Posterior cingulate gyrus (tissue), 11 donors: ENCODE data around the gene CTH.
"Not testable (repeated sequence)": the region's sequence is repeated elsewhere in the genome, so short reads cannot be mapped to it uniquely, and the experiment has no call there.

Experiments
- DNase-seq, 10 donors: peaks; one replicate each; pipeline versions ENCODE4 v3.0.0 to v3.0.0-alpha.2; 2020 to 2021; ENCODE audit warnings: mixed read lengths in 3 of 10
- intact Hi-C: fragments of 100-400 bp; cut with DNase I; formaldehyde crosslinking; loops from one replicate; pipeline ENCODE4 v1.15.1; 2023

The CTH gene

GRCh38 chr1:70449049-70449448, 38.0 kb downstream of the CTH start:
- intact Hi-C loops: no loop called here
- no peak for DNase-seq

GRCh38 chr1:70452164-70452939, 41.3 kb downstream of the CTH start:
- DNase-seq, intact Hi-C loops: not testable (repeated sequence)

GRCh38 chr1:70455291-70455690, 44.2 kb downstream of the CTH start:
- no peak for DNase-seq
- intact Hi-C loops: no loop called here

- intact Hi-C loops: no loop called here
Measured at GRCh38 chr1:70458131-70458530, 47.1 kb downstream of the CTH start.

GRCh38 chr1:70459496-70460225, 48.6 kb downstream of the CTH start:
- no peak for DNase-seq
- intact Hi-C loops: no loop called here

More at GRCh38 chr1:70458131-70458530, 47.1 kb downstream of the CTH start:
- DNase-seq: peak in 2 of 10 donors; percentile 16 to 17

- DNase-seq, intact Hi-C loops: not testable (repeated sequence)
Measured at GRCh38 chr1:70460740-70461713, 50.0 kb downstream of the CTH start.

GRCh38 chr1:70462611-70463010, 51.5 kb downstream of the CTH start:
- DNase-seq: no peak
- intact Hi-C loops: no loop called here

GRCh38 chr1:70465911-70466310, 54.8 kb downstream of the CTH start:
- DNase-seq: no peak
- intact Hi-C loops: no loop called here

- intact Hi-C loops: no loop called here
- no peak for DNase-seq
Measured at GRCh38 chr1:70467531-70467930, 56.5 kb downstream of the CTH start.

GRCh38 chr1:70468180-70468579, 57.1 kb downstream of the CTH start:
- intact Hi-C loops: no loop called here

GRCh38 chr1:70469184-70469583, 58.1 kb downstream of the CTH start:
- DNase-seq, intact Hi-C loops: not testable (repeated sequence)

More at GRCh38 chr1:70468180-70468579, 57.1 kb downstream of the CTH start:
- peak in 1 of 10 donors; percentile 59 for DNase-seq

GRCh38 chr1:70475023-70475422, 64.0 kb downstream of the CTH start:
- intact Hi-C loops: no loop called here
- no peak for DNase-seq

- DNase-seq: no peak
- intact Hi-C loops: no loop called here
Measured at GRCh38 chr1:70477090-70477489, 66.0 kb downstream of the CTH start.

GRCh38 chr1:70477905-70478304, 66.8 kb downstream of the CTH start:
- intact Hi-C loops, DNase-seq: not testable (repeated sequence)

- DNase-seq: no peak
- intact Hi-C loops: no loop called here
Measured at GRCh38 chr1:70483342-70483741, 72.3 kb downstream of the CTH start.

GRCh38 chr1:70485624-70486023, 74.6 kb downstream of the CTH start:
- intact Hi-C loops: loop anchor here (5.0 kb wide), 1 partner anchor 353 kb away; no protein-coding TSS in a partner anchor
- DNase-seq: no peak

GRCh38 chr1:70486676-70487458, 75.8 kb downstream of the CTH start:
- DNase-seq: peak in 2 of 10 donors; percentile 16 to 54
- intact Hi-C loops: loop anchor here (5.0 kb wide), 1 partner anchor 355 kb away; no protein-coding TSS in a partner anchor

- intact Hi-C loops: loop anchor here (5.0 kb wide), 1 partner anchor 355 kb away; no protein-coding TSS in a partner anchor
- peak in 1 of 10 donors; percentile 23 for DNase-seq
Measured at GRCh38 chr1:70487459-70487815, 76.4 kb downstream of the CTH start.

GRCh38 chr1:70487910-70488665, 77.0 kb downstream of the CTH start:
- intact Hi-C loops: loop anchor here (5.0 kb wide), 1 partner anchor 356 kb away; no protein-coding TSS in a partner anchor
- DNase-seq: peak in 2 of 10 donors; percentile 28 to 65
